Measurements from ENCODE around the gene TMEM178A. TPM values are rescaled to one million over a fixed set of nuclear protein-coding genes. Genes with fewer than 3 reads are reported as not detected.

The TMEM178A gene
- total RNA-seq, 1 experiment from 2014 or later, result 7.5 TPM

- H3K9ac ChIP-seq (ENCODE audit: extremely low read depth, insufficient read length, low read length), result no peak overlapping the region
- whole genome bisulfite sequencing (ENCODE audit: extremely low coverage, insufficient read length, low lambda C conversion rate), result no CpG with 5 or more reads among the region's 6 CpGs
- no peaks in the 10 kb centered on the region for H3K27me3 Mint-ChIP-seq (ENCODE audit: low read depth)
Measured at GRCh38 chr2:39736640-39737039, 70.9 kb downstream of the TMEM178A start.

More at GRCh38 chr2:39736640-39737039, 70.9 kb downstream of the TMEM178A start:
- Histone ChIP-seq H3K27me3 (ENCODE audit: insufficient read depth, low read length) (no peaks in the 10 kb centered on the region), H3K4me2 (ENCODE audit: insufficient read depth, insufficient read length, low read length) (no peak overlapping the region), H3K56ac (ENCODE audit: insufficient read length, low read depth, low read length) (no peak overlapping the region), H2AFZ (ENCODE audit: low read length) (no peak overlapping the region), H4K91ac (ENCODE audit: insufficient read length, low read depth, low read length) (no peak overlapping the region), H2BK12ac (ENCODE audit: insufficient read length, low read depth, low read length) (no peak overlapping the region), H2BK20ac (ENCODE audit: low read depth, low read length, poor library complexity, severe bottlenecking) (no peak overlapping the region), H4K20me1 (ENCODE audit: control insufficient read depth, insufficient read depth, insufficient read length) (no peaks in the 10 kb centered on the region), H3K27ac (ENCODE audit: insufficient read length, low read depth, low read length) (no peak overlapping the region), H2BK5ac (ENCODE audit: insufficient read length, low read length) (no peak overlapping the region), H4K5ac (ENCODE audit: insufficient read length, low read depth, low read length) (no peak overlapping the region), H3K4me1 (ENCODE audit: insufficient read depth, low read length) (peaks cover 8% of the 10 kb centered on the region; the same call in 1 of the 2 replicates), H2BK120ac (ENCODE audit: low read depth, low read length, poor library complexity, severe bottlenecking) (no peak overlapping the region), H3T11ph (ENCODE audit: low read length) (no peak overlapping the region), H3K14ac (ENCODE audit: insufficient read depth, low read length) (no peak overlapping the region), H3K79me2 (ENCODE audit: insufficient read depth, low read length) (no peaks in the 10 kb centered on the region), H3K9me3 (ENCODE audit: control insufficient read depth, low read depth, low read length) (no peaks in the 10 kb centered on the region), H3K79me1 (ENCODE audit: insufficient read depth, low read depth, low read length, poor library complexity, severe bottlenecking) (peaks cover 4% of the 10 kb centered on the region), H2BK15ac (ENCODE audit: low read depth, low read length) (no peak overlapping the region), H3K23ac (ENCODE audit: insufficient read length, low read depth, low read length) (no peak overlapping the region), H3K4ac (ENCODE audit: low read depth, low read length) (no peak overlapping the region), H3K18ac (ENCODE audit: insufficient read length, low read depth, low read length) (no peak overlapping the region), H4K8ac (replicated peaks; ENCODE audit: insufficient read length, low read depth, low read length) (no peak overlapping the region), H2AK5ac (ENCODE audit: insufficient read length, low read length) (no peak overlapping the region), H3K23me2 (ENCODE audit: insufficient read length, low read depth, low read length, poor library complexity, severe bottlenecking) (no peaks in the 10 kb centered on the region)
- DNase-seq, result no peak
- H3K27ac Mint-ChIP-seq, result no peak overlapping the region
- H3K9me3 Mint-ChIP-seq, result peaks cover 0 to 1% of the 10 kb centered on the region in 2 experiments; a peak in 1 of 5 replicates
- H3K4me1 Mint-ChIP-seq, result peaks cover 23 to 28% of the 10 kb centered on the region in 2 experiments
- H3K4me3 Mint-ChIP-seq, result no peak overlapping the region
- TF ChIP-seq CTCF (conservative IDR thresholded peaks at IDR 0.05), result no peak
- peaks cover 25 to 59% (median 25%) of the 10 kb centered on the region in 3 experiments for H3K36me3 Mint-ChIP-seq (ENCODE audit: insufficient read depth in 1 of 3, low read depth in 3 of 3)

Data from H9 (cell line).